GM19452 (cell line): ENCODE data around the gene PRKAG3.
"Not testable (repeated sequence)": the region's sequence is repeated elsewhere in the genome, so short reads cannot be mapped to it uniquely, and the experiment has no call there.

Experiments
- ATAC-seq: cut with Tn5 transposase; IDR thresholded peaks from one replicate; pipeline ENCODE4 v1.9.1; 2021; ENCODE audit not compliant: unreplicated experiment

PRKAG3 gene

GRCh38 chr2:218844334-218844733, 12.7 kb upstream of the PRKAG3 start:
- ATAC-seq: not testable (repeated sequence)

- ATAC-seq: no peak
Observed at GRCh38 chr2:218839888-218840287, 8.3 kb upstream of the PRKAG3 start.

- ATAC-seq: no peak
Observed at GRCh38 chr2:218839430-218839829, 7.8 kb upstream of the PRKAG3 start.

- no peak for ATAC-seq
Observed at GRCh38 chr2:218837495-218837894, 5.9 kb upstream of the PRKAG3 start.

GRCh38 chr2:218834685-218835084, 3.1 kb upstream of the PRKAG3 start:
- ATAC-seq: no peak

GRCh38 chr2:218833023-218833609, 1.5 kb upstream of the PRKAG3 start:
- ATAC-seq: no peak

- ATAC-seq: no peak
Observed at GRCh38 chr2:218832520-218832919, 917 bp upstream of the PRKAG3 start.

GRCh38 chr2:218832081-218832480, 478 bp upstream of the PRKAG3 start:
- no peak for ATAC-seq

GRCh38 chr2:218830526-218831306, 887 bp downstream of the PRKAG3 start:
- ATAC-seq: no peak

GRCh38 chr2:218829868-218830451, 1.6 kb downstream of the PRKAG3 start:
- no peak for ATAC-seq

GRCh38 chr2:218828477-218828778, 3.2 kb downstream of the PRKAG3 start:
- ATAC-seq: no peak

- no peak for ATAC-seq
Observed at GRCh38 chr2:218827701-218828476, 3.7 kb downstream of the PRKAG3 start.

GRCh38 chr2:218826791-218827190, 4.8 kb downstream of the PRKAG3 start:
- no peak for ATAC-seq

- ATAC-seq: no peak
Observed at GRCh38 chr2:218824004-218824403, 7.6 kb downstream of the PRKAG3 start.

- ATAC-seq: no peak
Observed at GRCh38 chr2:218823196-218823855, 8.3 kb downstream of the PRKAG3 start.

- no peak for ATAC-seq
Observed at GRCh38 chr2:218822622-218823021, 9.0 kb downstream of the PRKAG3 start.

GRCh38 chr2:218821605-218822211, 9.9 kb downstream of the PRKAG3 start:
- no peak for ATAC-seq

- no peak for ATAC-seq
Observed at GRCh38 chr2:218820746-218821369, 10.7 kb downstream of the PRKAG3 start.

- ATAC-seq: no peak
Observed at GRCh38 chr2:218819093-218819492, 12.5 kb downstream of the PRKAG3 start.

GRCh38 chr2:218816561-218817011, 15.0 kb downstream of the PRKAG3 start:
- no peak for ATAC-seq
